Mucosa of rectum (tissue), 2 donors: ENCODE data around the gene TASOR.
A peak's percentile ranks its signal among the peaks of the same experiment; 100 is the strongest.

Experiments
- H3K27ac ChIP-seq, 2 donors: one replicate each; pipeline ENCODE4 v1.7.0; 2013; ENCODE audit warnings: inconsistent platforms in 2 of 2, low read depth in 2 of 2, low read length in 2 of 2
- H3K27me3 ChIP-seq, 2 donors: one replicate each; pipeline ENCODE4 v1.7.0; 2013; ENCODE audit warnings: low read length in 2 of 2; ENCODE audit not compliant: control insufficient read depth in 2 of 2, insufficient read depth in 2 of 2
- H3K36me3 ChIP-seq, 2 donors: one replicate each; pipeline ENCODE4 v1.7.0; 2013; ENCODE audit warnings: low read length in 2 of 2; ENCODE audit not compliant: control insufficient read depth in 2 of 2, insufficient read depth in 2 of 2
- H3K4me1 ChIP-seq, 2 donors: one replicate each; pipeline ENCODE4 v1.7.0; 2013; ENCODE audit warnings: low read length in 2 of 2, mild to moderate bottlenecking in 1 of 2; ENCODE audit not compliant: control insufficient read depth in 2 of 2, insufficient read depth in 2 of 2
- H3K4me3 ChIP-seq, 2 donors: one replicate each; pipeline ENCODE4 v1.7.0; 2013; ENCODE audit warnings: low read length in 2 of 2
- H3K9ac ChIP-seq, 2 donors: one replicate each; pipeline ENCODE4 v1.7.0; 2013; ENCODE audit warnings: low read length in 2 of 2, low read depth in 1 of 2, mild to moderate bottlenecking in 1 of 2
- H3K9me3 ChIP-seq, 2 donors: one replicate each; pipeline ENCODE4 v1.7.0; 2013; ENCODE audit warnings: low read length in 2 of 2; ENCODE audit not compliant: control insufficient read depth in 2 of 2
- donor health status: healthy.
- donor health status: Normal muscosa, but diverticular disease.

TASOR gene

GRCh38 chr3:56684029-56684428, 964 bp upstream of the TASOR start:
- Histone ChIP-seq H3K4me3 (no peak overlapping the region), H3K9ac (no peak overlapping the region), H3K9me3 (no peaks in the 10 kb centered on the region), H3K27ac (no peak overlapping the region), H3K4me1 (peaks cover 6 to 9% of the 10 kb centered on the region in 2 donors), H3K27me3 (no peaks in the 10 kb centered on the region), H3K36me3 (no peaks in the 10 kb centered on the region)

GRCh38 chr3:56682462-56683121, 473 bp downstream of the TASOR start:
- Histone ChIP-seq H3K27me3 (no peaks in the 10 kb centered on the region), H3K9me3 (no peaks in the 10 kb centered on the region), H3K9ac (peak overlapping the region; percentile 92 to 94), H3K4me3 (peak overlapping the region; percentile 76 to 90), H3K36me3 (no peaks in the 10 kb centered on the region), H3K27ac (peak overlapping the region; percentile 99 to 100), H3K4me1 (peaks cover 6 to 9% of the 10 kb centered on the region in 2 donors)

DNA sequence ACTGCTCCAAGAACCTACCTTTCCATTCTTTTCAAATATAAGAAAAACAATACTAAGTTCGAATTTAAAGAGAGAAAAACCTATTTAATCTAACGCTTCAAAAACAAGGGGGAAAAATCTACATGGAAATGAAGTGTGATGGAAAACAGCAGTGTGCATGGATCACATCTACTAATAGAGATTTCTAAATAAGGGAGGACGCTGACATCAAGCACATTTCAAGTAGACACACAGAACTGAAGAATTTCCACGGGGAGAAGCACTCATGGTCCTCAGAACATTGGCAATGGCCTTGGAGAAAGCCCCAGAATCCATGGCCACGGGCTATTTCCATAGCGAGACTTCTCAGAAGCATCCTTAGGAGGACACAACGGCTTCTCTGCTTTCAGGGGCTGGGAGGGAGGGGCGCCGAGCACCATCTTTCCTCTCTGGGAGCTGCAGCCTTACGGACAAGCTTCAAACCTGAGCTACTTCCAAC, 1.0 kb downstream of the TASOR start:
- H3K27ac ChIP-seq, result peak overlapping the region; percentile 99 to 100
- H3K4me1 ChIP-seq, result peaks cover 6 to 9% of the 10 kb centered on the region in 2 donors
- no peaks in the 10 kb centered on the region for H3K36me3 ChIP-seq
- H3K4me3 ChIP-seq, result peak overlapping the region; percentile 76 to 90
- no peaks in the 10 kb centered on the region for H3K27me3 ChIP-seq
- H3K9me3 ChIP-seq, result no peaks in the 10 kb centered on the region
- H3K9ac ChIP-seq, result peak overlapping the region; percentile 92 to 94

DNA sequence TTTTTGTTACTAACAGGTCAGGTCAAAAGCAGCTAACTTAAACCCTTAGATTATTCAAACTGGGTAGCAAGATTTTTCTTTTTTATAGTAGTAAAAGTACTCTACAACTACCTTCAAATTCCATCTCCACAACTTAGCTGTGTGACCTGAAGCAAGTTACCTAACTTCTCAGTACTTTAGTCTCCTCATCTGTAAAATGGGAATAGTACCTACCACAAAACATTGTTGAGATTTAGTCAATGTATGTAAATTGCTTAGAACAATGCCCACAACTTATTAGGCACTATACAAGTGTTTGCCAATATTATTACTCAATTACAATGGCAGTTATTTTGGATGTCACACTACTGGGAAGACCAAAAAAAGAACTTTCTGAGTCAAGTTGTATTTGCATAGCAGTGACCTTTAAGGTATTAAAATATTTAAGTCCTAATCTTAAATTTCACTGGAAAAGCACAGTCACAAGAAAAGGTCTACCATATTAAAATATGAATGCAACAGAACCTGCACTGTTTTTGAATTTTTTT, 2.9 kb downstream of the TASOR start:
- Histone ChIP-seq H3K4me3 (no peak overlapping the region), H3K9ac (no peak overlapping the region), H3K27ac (no peak overlapping the region), H3K36me3 (no peaks in the 10 kb centered on the region), H3K4me1 (peaks cover 6 to 9% of the 10 kb centered on the region in 2 donors), H3K9me3 (no peaks in the 10 kb centered on the region), H3K27me3 (no peaks in the 10 kb centered on the region)

DNA sequence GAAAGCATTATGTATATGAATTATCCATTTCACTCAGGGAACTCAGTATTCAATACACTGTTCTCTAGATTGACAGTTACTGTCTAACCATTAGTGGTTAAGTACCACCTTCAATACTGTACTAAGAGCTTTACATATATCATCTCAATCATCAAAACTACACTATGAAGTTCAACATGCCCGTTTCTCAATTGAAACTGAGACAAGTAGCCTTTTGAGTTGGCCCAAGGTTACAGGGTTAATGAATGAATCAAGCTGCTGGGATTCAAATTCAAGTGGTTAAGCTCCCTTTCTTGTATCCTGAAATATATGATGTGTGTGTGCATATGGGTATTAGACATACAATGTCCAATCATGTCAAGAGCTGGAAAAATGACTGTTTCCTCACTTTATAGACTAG, 5.8 kb downstream of the TASOR start:
- H3K36me3 ChIP-seq, result peaks cover 8 to 11% of the 10 kb centered on the region in 2 donors
- H3K27ac ChIP-seq, result no peak overlapping the region
- no peak overlapping the region for H3K9ac ChIP-seq
- H3K27me3 ChIP-seq, result no peaks in the 10 kb centered on the region
- H3K4me1 ChIP-seq, result peaks cover 0 to 9% of the 10 kb centered on the region in 2 donors
- H3K4me3 ChIP-seq, result no peak overlapping the region
- no peaks in the 10 kb centered on the region for H3K9me3 ChIP-seq

DNA sequence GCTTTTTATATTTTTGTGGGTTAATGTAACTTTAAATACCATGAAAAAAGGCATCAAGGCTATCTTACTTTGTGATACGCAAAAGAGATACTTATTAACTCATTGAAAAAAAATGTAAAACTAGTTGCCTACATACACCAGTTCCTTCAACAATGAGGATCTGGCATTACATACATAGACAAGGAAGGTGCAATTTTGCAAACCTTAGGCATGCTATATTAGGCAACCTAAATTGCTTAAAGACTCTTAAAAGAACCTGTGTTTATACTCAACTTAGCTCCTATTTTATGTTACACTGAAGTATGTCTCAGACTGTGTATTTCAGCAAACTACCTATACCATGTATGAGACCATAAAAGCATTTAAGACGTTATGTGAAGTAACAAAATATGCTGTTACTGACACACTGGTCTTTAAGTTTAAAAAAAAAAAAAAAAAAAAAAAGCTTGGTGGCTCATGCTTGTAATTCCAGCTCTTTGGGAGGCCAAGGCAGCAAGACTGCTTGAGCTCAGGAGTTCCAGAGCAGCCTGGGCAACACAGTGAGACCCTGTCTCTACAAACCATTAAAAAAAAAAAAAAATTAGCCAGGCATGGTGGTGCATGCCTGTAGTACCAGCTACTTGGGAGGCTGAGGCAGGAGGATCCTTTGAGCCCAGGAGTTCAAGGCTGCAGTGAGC, 9.1 kb downstream of the TASOR start:
- H3K9ac ChIP-seq, result no peak overlapping the region
- H3K36me3 ChIP-seq, result peaks cover 24 to 26% of the 10 kb centered on the region in 2 donors
- no peaks in the 10 kb centered on the region for H3K9me3 ChIP-seq
- no peaks in the 10 kb centered on the region for H3K4me1 ChIP-seq
- H3K4me3 ChIP-seq, result no peak overlapping the region
- no peaks in the 10 kb centered on the region for H3K27me3 ChIP-seq
- no peak overlapping the region for H3K27ac ChIP-seq

GRCh38 chr3:56667973-56668579, 15.0 kb downstream of the TASOR start:
- no peaks in the 10 kb centered on the region for H3K4me1 ChIP-seq
- no peaks in the 10 kb centered on the region for H3K27me3 ChIP-seq
- H3K9me3 ChIP-seq, result no peaks in the 10 kb centered on the region
- peaks cover 52 to 61% of the 10 kb centered on the region in 2 donors for H3K36me3 ChIP-seq
- no peak overlapping the region for H3K9ac ChIP-seq
- no peak overlapping the region for H3K4me3 ChIP-seq
- H3K27ac ChIP-seq, result no peak overlapping the region

DNA sequence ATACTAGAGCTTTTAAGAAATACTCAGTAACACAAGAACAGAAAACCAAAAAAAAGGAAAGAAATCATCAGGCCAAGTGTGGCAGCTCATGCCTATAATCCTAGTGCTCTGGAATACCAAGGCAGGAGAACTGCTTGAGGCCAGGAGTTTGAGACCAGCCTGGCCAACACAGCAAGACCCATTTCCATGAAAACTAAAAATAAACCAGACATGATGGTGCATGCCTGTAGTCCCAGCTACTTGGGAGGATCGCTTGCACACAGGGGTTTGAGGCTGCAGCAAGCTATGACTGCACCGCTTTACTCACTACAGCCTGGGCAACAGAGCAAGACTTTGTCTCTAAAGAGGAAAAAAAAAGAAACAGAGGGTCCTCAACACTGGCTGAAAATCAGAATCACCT, 18.2 kb downstream of the TASOR start:
- Histone ChIP-seq H3K9ac (no peak overlapping the region), H3K4me1 (no peaks in the 10 kb centered on the region), H3K4me3 (no peak overlapping the region), H3K27ac (no peak overlapping the region), H3K36me3 (peaks cover 63 to 70% of the 10 kb centered on the region in 2 donors), H3K9me3 (no peaks in the 10 kb centered on the region), H3K27me3 (no peaks in the 10 kb centered on the region)

DNA sequence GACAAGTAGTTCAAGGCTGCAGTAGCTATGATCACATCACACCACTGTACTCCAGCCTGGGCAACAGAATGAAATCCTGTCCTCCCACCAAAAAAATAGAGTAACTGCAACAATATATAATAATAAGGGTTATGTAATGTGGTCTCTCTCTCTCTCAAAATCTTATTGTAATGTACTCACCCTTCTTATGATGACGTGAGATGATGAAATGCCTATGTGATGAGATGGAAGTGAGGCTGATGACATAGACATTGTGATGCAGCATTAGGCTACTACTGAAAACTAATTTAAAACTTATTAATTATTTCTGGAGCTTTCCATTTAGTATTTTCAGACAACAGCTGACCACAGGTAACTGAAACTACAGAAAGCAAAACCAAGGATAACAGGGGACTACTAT, 27.4 kb downstream of the TASOR start:
- no peaks in the 10 kb centered on the region for H3K4me1 ChIP-seq
- peaks cover 0 to 2% of the 10 kb centered on the region in 2 donors for H3K9me3 ChIP-seq
- no peak overlapping the region for H3K27ac ChIP-seq
- no peaks in the 10 kb centered on the region for H3K27me3 ChIP-seq
- H3K9ac ChIP-seq, result no peak overlapping the region
- peaks cover 45 to 49% of the 10 kb centered on the region in 2 donors for H3K36me3 ChIP-seq
- H3K4me3 ChIP-seq, result no peak overlapping the region

DNA sequence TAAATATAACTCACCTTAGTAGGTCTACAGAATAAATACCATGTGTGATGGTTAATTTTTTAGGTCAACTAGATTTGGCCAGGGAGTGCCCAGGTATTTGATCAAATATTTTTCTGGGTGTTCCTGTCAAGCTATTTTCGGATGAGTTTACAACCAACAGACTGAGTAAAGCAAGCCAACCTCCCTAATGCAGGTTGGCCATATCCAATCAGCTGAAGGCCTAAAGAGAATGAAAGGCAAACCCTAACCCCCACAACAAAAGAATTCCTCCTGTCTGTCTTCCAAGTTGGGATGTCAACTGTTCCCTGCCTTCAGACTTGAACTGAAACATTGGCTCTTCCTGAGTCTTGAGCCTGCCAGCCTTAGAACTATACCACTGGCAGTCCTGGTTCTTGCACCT, 28.6 kb downstream of the TASOR start:
- peaks cover 33 to 44% of the 10 kb centered on the region in 2 donors for H3K36me3 ChIP-seq
- H3K27ac ChIP-seq, result no peak overlapping the region

More for the DNA sequence above, 28.6 kb downstream of the TASOR start:
- Histone ChIP-seq H3K9me3 (peaks cover 0 to 2% of the 10 kb centered on the region in 2 donors), H3K27me3 (no peaks in the 10 kb centered on the region), H3K4me3 (no peak overlapping the region), H3K9ac (no peak overlapping the region), H3K4me1 (no peaks in the 10 kb centered on the region)
